Adipocyte (in vitro differentiated cells): ENCODE data around the gene KIZ.
"Not testable (repeated sequence)": the region's sequence is repeated elsewhere in the genome, so short reads cannot be mapped to it uniquely, and the experiment has no call there.

Experiments
- DNase-seq: peaks from one replicate; pipeline ENCODE4 v3.0.0-alpha.2; 2015; ENCODE audit warnings: low read depth
- H3K27me3 ChIP-seq: replicated peaks from 2 replicates; pipeline ENCODE4 v1.7.0; 2013; ENCODE audit warnings: mild to moderate bottlenecking, low read length, moderate library complexity; ENCODE audit not compliant: control insufficient read depth, insufficient read depth
- H3K36me3 ChIP-seq: 2 replicates; pipeline ENCODE4 v1.7.0; 2013; ENCODE audit warnings: low read length, mild to moderate bottlenecking, moderate library complexity; ENCODE audit not compliant: control insufficient read depth, insufficient read depth, severe bottlenecking
- H3K4me1 ChIP-seq: 2 replicates; pipeline ENCODE4 v1.7.0; 2013; ENCODE audit warnings: mild to moderate bottlenecking, low read length, moderate library complexity; ENCODE audit not compliant: control insufficient read depth, insufficient read depth
- H3K4me3 ChIP-seq: 2 replicates; pipeline ENCODE4 v1.7.0; 2013; ENCODE audit warnings: mild to moderate bottlenecking, low read length, moderate library complexity
- H3K9ac ChIP-seq: 2 replicates; pipeline ENCODE4 v1.7.0; 2013; ENCODE audit warnings: mild to moderate bottlenecking, low read length, moderate library complexity
- H3K9me3 ChIP-seq: 2 replicates; pipeline ENCODE4 v1.7.0; 2013; ENCODE audit warnings: mild to moderate bottlenecking, low read length, moderate library complexity; ENCODE audit not compliant: control insufficient read depth

KIZ gene

GRCh38 chr20:21161926-21162325, 36.0 kb downstream of the KIZ start:
- no peak overlapping the region for H3K9ac ChIP-seq
- peaks cover 34% of the 10 kb centered on the region for H3K36me3 ChIP-seq
- no peak for DNase-seq
- no peaks in the 10 kb centered on the region for H3K9me3 ChIP-seq
- H3K4me3 ChIP-seq: no peak overlapping the region
- peaks cover 10% of the 10 kb centered on the region for H3K4me1 ChIP-seq
- no peaks in the 10 kb centered on the region for H3K27me3 ChIP-seq

- H3K27me3 ChIP-seq: no peaks in the 10 kb centered on the region
- no peak for DNase-seq
- H3K9ac ChIP-seq: no peak overlapping the region
- H3K4me1 ChIP-seq: peaks cover 3% of the 10 kb centered on the region
- no peak overlapping the region for H3K4me3 ChIP-seq
- no peaks in the 10 kb centered on the region for H3K9me3 ChIP-seq
- peaks cover 38% of the 10 kb centered on the region for H3K36me3 ChIP-seq
These were observed 36.7 kb downstream of the KIZ start for GRCh38 chr20:21162631-21163030.

GRCh38 chr20:21166801-21167200, 40.9 kb downstream of the KIZ start:
- H3K9me3 ChIP-seq: no peaks in the 10 kb centered on the region
- no peaks in the 10 kb centered on the region for H3K4me1 ChIP-seq
- H3K27me3 ChIP-seq: no peaks in the 10 kb centered on the region
- peaks cover 34% of the 10 kb centered on the region for H3K36me3 ChIP-seq
- no peak for DNase-seq
- no peak overlapping the region for H3K9ac ChIP-seq
- no peak overlapping the region for H3K4me3 ChIP-seq

GRCh38 chr20:21167261-21167660, 41.4 kb downstream of the KIZ start:
- Histone ChIP-seq H3K9ac (no peak overlapping the region), H3K27me3 (no peaks in the 10 kb centered on the region), H3K9me3 (no peaks in the 10 kb centered on the region), H3K36me3 (peaks cover 29% of the 10 kb centered on the region), H3K4me3 (no peak overlapping the region), H3K4me1 (no peaks in the 10 kb centered on the region)
- no peak for DNase-seq

- not testable (repeated sequence) for H3K27me3 ChIP-seq, H3K4me1 ChIP-seq, H3K9me3 ChIP-seq, H3K9ac ChIP-seq, H3K4me3 ChIP-seq, DNase-seq
- peaks cover 23% of the 10 kb centered on the region for H3K36me3 ChIP-seq
These were observed 42.2 kb downstream of the KIZ start for GRCh38 chr20:21168061-21168460.

GRCh38 chr20:21172626-21173025, 46.7 kb downstream of the KIZ start:
- no peak overlapping the region for H3K4me3 ChIP-seq
- H3K9me3 ChIP-seq: peaks cover 5% of the 10 kb centered on the region
- H3K9ac ChIP-seq: no peak overlapping the region
- H3K36me3 ChIP-seq: no peaks in the 10 kb centered on the region
- peaks cover 21% of the 10 kb centered on the region for H3K4me1 ChIP-seq
- DNase-seq: no peak
- H3K27me3 ChIP-seq: no peaks in the 10 kb centered on the region

- no peaks in the 10 kb centered on the region for H3K27me3 ChIP-seq
- peaks cover 21% of the 10 kb centered on the region for H3K4me1 ChIP-seq
- peak; percentile 8 for DNase-seq
- no peak overlapping the region for H3K4me3 ChIP-seq
- peak overlapping the region; percentile 44 for H3K9ac ChIP-seq
- no peaks in the 10 kb centered on the region for H3K36me3 ChIP-seq
- peaks cover 12% of the 10 kb centered on the region for H3K9me3 ChIP-seq
These were observed 47.6 kb downstream of the KIZ start for GRCh38 chr20:21173485-21173884.

- no peak overlapping the region for H3K4me3 ChIP-seq
- peak overlapping the region; percentile 44 for H3K9ac ChIP-seq
- DNase-seq: no peak
- peaks cover 30% of the 10 kb centered on the region for H3K4me1 ChIP-seq
- no peaks in the 10 kb centered on the region for H3K36me3 ChIP-seq
- H3K9me3 ChIP-seq: peaks cover 16% of the 10 kb centered on the region
- no peaks in the 10 kb centered on the region for H3K27me3 ChIP-seq
These were observed 48.8 kb downstream of the KIZ start for GRCh38 chr20:21174516-21175239.

- Histone ChIP-seq H3K4me1 (peaks cover 36% of the 10 kb centered on the region), H3K36me3 (no peaks in the 10 kb centered on the region), H3K9ac (no peak overlapping the region), H3K27me3 (no peaks in the 10 kb centered on the region), H3K4me3 (no peak overlapping the region), H3K9me3 (peaks cover 16% of the 10 kb centered on the region)
- no peak for DNase-seq
These were observed 49.6 kb downstream of the KIZ start for GRCh38 chr20:21175433-21175832.

GRCh38 chr20:21177767-21178166, 51.9 kb downstream of the KIZ start:
- no peak overlapping the region for H3K9ac ChIP-seq
- peaks cover 59% of the 10 kb centered on the region for H3K4me1 ChIP-seq
- H3K9me3 ChIP-seq: peaks cover 16% of the 10 kb centered on the region
- H3K36me3 ChIP-seq: no peaks in the 10 kb centered on the region
- H3K4me3 ChIP-seq: peak overlapping the region; percentile 18
- DNase-seq: no peak
- H3K27me3 ChIP-seq: no peaks in the 10 kb centered on the region

GRCh38 chr20:21179757-21180156, 53.9 kb downstream of the KIZ start:
- H3K4me3 ChIP-seq: peak overlapping the region; percentile 10
- H3K4me1 ChIP-seq: peaks cover 63% of the 10 kb centered on the region
- H3K27me3 ChIP-seq: no peaks in the 10 kb centered on the region
- no peaks in the 10 kb centered on the region for H3K36me3 ChIP-seq
- peak; percentile 55 for DNase-seq
- peak overlapping the region; percentile 64 for H3K9ac ChIP-seq
- peaks cover 16% of the 10 kb centered on the region for H3K9me3 ChIP-seq

- Histone ChIP-seq H3K36me3 (no peaks in the 10 kb centered on the region), H3K9me3 (peaks cover 16% of the 10 kb centered on the region), H3K27me3 (no peaks in the 10 kb centered on the region), H3K9ac (peak overlapping the region; percentile 59), H3K4me3 (no peak overlapping the region), H3K4me1 (peaks cover 63% of the 10 kb centered on the region)
- no peak for DNase-seq
These were observed 54.4 kb downstream of the KIZ start for GRCh38 chr20:21180248-21180647.
